OCI-M1 (cell line): ENCODE measurements around the gene SLC29A1.

Source experiments
- DNase-seq: peaks from one replicate; lab custom pipeline; 2025; lab: John Stamatoyannopoulos, UW

Gene SLC29A1

DNA sequence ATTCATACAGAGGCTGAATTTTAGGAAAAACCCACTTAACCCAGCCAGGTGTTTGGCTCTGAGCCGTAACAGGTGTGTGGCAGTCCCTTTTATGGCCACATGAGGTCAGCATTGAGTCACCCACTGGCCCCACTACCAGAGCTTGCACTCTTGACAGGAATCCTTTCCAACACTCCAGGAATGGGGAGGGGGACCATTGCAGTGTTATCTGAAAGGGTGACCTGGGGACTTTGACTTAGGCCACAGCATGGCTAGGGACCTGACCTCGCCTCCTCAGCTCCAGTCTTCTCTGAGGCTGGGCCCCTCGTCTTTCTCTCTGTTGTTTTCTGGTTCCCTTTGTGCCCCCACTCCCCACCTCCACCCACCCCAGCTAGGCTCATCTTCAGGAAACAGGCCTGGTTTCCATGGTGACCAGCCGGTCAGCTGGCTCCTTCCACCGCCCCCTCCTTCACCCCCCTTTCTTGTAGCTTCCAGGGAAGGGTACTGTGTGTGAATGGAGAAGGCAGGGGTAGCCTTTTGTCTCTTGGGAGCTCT, 44.8 kb downstream of the SLC29A1 start:
- DNase-seq: peak; percentile 78

- DNase-seq: no peak
Observed at GRCh38 chr6:44269178-44269920, 46.0 kb downstream of the SLC29A1 start.

GRCh38 chr6:44269921-44270525, 46.6 kb downstream of the SLC29A1 start, which contains the start of gene TMEM151B:
Gene TMEM151B, plus strand, starts transcription at chr6:44270450. Its CDS starts 293 bp downstream, at chr6:44270743.
- DNase-seq: no peak

DNA sequence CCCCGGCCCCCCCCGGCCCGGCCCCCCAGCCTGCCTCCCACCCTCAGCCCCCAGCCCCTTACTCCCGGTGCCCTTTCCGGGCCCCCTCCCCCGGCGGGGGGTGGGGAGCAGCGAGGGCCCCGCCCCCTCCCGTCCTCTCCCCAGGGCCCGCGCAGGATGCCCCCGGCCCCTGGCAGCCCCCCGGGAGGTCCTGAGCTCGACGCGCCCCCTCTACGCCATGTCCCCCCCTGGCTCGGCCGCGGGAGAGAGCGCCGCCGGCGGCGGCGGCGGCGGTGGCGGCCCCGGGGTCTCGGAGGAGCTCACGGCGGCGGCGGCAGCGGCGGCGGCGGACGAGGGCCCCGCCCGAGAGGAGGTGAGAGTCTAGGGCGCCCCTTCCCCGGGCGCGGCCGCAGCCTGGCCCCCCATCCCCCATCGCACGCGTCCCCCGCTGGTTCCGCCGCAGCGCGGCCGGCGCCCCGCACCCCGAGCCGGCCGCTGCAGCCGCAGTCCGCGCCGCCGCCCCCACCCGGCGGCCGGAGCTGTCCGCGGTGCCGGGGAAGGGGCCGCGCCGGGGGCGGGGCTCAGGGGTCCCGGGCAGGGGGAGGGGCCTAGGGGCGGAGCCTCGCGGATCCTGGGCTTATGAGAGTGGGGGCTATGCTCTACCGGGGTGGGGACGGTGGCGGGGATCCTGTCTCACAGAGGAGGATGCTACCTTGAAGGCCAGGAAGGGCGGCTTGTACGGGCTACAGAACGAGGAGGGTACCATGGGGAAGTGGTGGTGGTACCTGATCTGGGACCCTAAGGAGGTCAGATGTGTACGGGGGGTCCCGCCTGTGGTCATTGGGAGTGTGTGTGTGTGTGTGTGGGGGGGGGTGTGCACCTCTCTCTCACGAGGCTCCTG, 47.4 kb downstream of the SLC29A1 start:
- no peak for DNase-seq

DNA sequence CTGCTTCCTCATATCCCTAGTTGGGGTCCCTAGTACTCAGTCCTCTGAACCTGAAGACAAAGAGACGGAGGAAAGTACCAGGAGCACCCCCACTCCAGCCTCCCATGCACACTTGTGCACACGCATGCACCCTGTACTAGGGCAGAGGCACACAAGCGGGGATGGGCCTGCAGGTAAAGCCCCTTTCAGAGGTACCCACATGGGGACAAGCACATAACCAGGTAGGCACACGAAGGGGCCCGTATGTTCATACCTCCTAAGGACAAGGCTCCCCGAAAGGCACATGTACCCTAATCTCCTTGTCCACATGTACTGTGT, 48.0 kb downstream of the SLC29A1 start:
- DNase-seq: no peak

DNA sequence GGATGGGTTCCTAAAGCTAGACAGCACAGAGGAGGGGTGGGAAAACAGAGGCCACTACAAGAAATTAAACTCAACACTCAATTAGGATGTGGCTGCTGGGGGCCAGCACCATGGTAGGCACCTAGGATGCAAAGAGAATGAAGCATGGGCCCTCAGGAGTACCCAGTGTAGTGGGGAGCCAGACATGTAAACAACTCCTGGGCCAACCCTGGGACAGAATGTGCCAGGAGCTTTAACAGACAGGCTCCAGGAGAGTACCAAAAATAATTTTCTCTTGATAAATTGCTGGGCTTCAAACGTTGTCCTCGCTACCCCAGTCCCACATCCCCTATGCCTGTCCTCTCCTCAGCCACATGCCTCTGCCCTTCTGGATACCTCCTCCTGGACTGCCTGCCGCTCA, 48.5 kb downstream of the SLC29A1 start:
- no peak for DNase-seq

DNA sequence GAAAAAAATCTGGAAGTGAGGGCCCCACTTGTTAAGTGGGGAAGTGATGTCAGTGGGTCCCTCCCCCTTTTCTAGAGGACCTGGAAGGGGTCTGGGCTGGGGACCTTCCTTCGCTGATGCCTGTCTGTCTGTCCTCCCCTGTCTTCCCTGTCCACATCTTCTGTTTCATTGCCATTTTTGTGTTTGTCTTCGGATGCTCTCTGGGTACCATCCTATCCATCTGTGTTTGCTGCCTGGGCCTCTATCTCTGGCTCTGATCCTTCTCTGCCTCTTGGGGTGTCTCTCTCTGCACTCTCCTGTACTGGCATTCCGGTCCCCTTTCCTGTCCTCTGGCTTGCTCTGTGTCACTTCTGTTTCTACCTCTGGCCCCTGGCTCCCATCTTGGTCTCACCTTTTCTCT, 49.1 kb downstream of the SLC29A1 start:
- no peak for DNase-seq

GRCh38 chr6:44272999-44273566, 49.7 kb downstream of the SLC29A1 start:
- no peak for DNase-seq

DNA sequence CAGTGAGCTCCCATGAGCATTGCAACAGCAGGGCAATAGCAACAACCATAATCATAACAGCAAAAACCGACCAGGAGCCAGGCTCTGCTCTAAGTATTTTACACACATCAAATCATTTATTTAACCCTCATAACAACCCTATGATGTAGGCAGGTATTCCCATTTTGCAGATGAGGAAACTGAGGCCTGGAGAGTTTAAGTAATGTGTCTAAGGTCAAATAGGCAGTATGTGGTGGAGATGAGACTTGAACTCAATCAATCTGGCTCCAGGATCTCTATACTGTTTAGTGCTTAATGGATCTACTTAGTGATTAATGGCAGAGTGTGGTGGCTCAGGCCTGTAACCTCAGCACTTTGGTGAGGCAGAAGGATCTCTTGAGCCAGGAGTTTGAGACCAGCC, 50.2 kb downstream of the SLC29A1 start:
- no peak for DNase-seq

GRCh38 chr6:44275271-44275748, 51.9 kb downstream of the SLC29A1 start:
- DNase-seq: no peak

DNA sequence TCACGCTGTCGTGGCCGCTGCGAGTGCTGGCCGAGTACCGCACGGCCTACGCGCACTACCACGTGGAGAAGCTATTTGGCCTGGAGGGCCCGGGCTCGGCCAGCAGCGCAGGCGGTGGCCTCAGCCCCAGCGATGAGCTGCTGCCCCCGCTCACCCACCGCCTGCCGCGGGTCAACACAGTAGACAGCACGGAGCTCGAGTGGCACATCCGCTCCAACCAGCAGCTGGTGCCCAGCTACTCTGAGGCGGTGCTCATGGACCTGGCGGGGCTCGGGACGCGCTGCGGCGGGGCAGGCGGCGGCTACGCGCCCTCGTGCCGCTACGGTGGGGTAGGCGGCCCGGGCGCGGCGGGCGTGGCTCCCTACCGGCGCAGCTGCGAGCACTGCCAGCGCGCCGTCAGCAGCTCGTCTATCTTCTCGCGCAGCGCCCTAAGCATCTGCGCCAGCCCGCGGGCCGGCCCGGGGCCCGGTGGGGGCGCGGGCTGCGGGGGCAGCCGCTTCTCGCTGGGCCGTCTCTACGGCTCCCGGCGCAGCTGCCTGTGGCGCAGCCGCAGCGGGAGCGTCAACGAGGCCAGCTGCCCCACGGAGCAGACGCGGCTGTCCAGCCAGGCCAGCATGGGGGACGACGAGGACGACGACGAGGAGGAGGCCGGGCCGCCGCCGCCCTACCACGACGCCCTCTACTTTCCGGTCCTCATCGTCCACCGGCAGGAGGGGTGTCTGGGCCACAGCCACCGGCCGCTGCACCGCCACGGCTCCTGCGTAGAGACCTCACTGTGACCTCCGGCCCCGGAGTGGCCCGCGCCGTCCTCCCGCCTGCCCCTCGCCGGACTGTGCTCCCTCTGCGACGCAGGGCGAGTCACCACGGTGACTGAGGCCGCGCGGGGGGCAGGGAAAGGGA, 52.6 kb downstream of the SLC29A1 start:
- no peak for DNase-seq

GRCh38 chr6:44276667-44277640, 53.6 kb downstream of the SLC29A1 start:
- DNase-seq: no peak

GRCh38 chr6:44277763-44278162, 54.4 kb downstream of the SLC29A1 start:
- no peak for DNase-seq

GRCh38 chr6:44278315-44278714, 54.9 kb downstream of the SLC29A1 start:
- DNase-seq: no peak

DNA sequence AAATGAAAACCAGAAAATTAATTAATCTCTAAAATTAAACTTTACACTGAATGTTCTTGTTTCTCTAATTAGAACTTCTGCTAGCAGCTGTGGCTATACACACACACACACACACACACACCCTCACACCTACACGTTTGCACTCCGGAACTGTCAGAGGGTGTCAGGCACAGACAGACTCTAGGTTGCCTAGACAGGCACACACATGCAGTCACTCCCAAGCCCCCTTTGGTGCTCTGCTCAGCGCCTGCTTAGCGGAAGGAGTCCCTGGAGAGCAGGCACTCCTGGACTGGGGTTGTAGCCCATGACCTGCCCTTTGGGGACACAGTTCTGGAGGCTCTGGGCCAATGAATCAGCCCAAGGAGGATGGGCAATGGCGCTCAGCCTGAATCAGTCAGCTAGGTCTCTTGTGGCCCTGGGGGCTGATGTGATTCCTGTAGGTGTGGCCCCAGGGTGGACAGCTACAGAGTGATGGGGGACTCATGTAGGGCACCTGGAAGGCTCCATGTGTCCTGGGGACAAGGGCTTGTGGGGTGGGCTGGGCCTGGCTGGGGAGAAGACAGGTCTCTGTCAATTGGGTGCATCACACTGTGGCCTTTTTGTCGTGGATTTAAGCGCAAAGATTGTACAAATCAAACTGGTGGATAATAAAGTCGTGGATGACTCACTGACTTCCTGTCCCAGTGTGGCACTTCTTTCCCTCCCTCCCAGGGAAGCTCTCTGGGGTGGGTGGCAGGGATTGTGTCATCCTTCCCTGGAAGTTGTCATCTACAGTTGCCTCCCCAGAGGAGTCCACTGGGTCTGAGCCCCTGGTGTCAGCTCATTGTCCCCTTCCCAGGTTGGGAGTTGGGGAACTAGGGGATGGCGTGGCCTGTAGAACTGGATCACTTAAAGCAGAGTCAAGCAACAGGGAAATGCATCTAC, 55.6 kb downstream of the SLC29A1 start:
- DNase-seq: no peak
